GM21619 (cell line): Measurements from ENCODE around the gene GPR146.
A peak's percentile ranks its signal among the peaks of the same experiment; 100 is the strongest.
"Not testable (repeated sequence)": the region's sequence is repeated elsewhere in the genome, so short reads cannot be mapped to it uniquely, and the experiment has no call there.

Experiments used
- ATAC-seq: cut with Tn5 transposase; IDR thresholded peaks from one replicate; pipeline ENCODE4 v1.9.1; 2021; ENCODE audit not compliant: unreplicated experiment

The GPR146 gene

DNA sequence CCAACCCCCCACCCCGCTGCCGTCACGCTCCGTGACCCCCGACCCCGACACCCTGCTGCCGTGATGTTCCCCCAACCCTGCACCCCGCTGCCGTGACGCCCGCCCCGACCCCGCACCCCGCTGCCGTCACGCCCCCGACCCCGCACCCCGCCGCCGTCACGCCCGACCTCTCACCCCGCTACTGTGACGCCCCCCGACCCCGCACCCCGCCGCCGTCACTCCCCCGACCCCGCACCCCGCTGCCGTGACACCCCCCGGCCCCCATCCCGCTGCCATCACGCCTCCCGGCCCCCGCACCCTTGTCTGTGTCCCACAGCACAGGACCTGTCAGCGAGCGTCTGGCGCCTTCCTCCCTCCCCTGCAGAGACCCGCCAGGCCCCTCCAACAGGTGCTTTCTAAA is 29.7 kb downstream of the GPR146 start:
- ATAC-seq, result not testable (repeated sequence)

DNA sequence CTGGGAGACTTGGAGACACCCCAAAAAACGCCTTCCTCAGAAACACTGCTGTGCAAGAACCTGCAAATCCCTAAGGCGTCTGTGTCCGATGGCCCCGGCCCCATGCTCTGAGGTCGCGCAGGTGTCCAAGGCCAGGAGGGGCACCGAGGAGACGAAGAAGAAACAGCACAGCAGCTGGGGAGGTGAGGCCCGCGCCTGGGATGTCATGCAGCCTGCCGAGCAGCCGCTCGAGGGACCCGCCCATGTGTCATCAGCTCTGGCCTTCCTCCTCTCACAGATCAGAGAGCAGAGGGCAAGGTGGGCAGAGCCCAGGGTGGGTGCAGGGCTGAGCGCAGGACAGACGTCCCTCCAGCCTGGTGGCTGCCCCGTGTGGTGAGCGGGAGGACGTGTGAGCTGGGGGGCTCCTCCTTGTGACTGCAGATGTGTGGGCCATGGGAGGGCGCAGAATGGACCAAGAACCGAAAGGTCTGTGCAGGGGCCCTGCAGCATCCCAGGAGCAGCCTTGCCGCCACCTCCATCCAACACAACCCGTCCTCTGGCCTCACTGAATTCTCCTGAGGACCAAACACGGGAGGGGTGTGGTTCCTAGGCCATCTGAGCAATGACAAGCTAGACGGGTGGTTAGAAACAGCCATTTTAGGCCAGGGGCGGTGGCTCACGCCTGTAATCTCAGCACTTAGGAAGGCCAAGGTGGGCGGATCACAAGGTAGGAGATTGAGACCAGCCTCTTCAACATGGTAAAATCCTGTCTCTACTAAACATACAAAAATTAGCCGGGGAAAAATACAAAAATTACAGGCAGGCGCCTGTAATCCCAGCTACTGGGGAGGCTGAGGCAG is 30.5 kb downstream of the GPR146 start:
- ATAC-seq, result no peak

DNA sequence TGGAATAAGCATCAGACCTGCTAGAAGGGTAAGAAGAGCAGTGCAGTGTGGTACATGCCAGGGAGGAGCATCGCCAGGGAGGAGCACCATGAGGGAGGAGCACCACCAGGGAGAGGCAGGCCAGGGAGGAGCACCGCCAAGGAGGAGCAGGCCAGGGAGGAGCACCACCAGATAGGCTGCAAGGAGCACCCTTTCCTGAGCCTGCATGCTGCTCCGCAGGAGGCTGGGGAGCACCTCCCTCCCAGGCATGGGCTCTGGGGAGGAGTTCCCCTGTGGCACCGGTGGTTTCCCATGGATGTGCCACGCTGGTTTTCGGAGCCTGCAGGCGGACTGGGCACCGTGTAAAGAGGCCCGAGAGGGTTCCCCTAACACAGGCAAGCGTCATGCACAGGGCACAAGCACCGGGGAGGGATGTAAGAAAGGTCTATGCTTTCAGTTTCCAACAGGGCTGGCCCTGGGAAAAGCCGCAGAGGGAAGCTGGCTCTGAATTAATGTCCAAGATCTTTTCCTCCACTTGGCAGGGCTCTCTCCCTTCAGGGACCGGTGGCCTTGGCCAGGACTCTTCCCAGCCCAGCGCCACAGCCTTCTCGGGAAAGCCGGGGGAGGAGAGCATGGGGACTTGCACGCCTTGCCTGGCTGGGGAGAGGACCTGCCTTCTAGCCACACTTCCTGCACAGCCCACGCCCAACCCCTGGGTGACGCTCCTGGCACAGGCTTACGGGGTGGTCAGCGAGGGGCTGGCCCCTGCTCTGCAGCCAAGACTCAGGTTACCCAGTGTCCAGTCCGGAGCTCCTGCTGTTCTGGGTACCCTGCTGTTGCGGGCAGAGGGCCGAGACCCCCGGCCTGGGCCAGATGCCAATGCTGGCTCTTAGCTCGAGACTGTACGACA is 32.1 kb downstream of the GPR146 start:
- no peak for ATAC-seq

DNA sequence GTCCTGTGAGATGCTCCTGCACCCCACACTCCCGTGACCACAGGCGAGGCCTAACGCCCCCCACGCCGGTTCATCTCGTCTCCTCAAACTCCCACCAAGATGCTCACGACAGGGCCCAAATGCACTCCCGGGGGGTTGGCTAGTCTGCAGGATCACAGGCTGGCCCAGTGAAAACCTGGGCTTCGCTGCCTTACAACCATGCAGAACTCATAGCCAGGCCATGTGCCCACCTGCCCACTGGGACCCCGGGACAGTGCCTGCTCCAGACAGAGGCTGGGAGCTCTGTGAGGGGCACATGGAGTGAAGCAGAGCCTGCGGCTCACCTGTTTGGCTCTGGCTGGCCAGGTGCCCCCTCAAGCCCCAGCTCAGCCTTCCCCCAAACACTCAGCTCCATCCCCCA is 34.2 kb downstream of the GPR146 start:
- no peak for ATAC-seq

DNA sequence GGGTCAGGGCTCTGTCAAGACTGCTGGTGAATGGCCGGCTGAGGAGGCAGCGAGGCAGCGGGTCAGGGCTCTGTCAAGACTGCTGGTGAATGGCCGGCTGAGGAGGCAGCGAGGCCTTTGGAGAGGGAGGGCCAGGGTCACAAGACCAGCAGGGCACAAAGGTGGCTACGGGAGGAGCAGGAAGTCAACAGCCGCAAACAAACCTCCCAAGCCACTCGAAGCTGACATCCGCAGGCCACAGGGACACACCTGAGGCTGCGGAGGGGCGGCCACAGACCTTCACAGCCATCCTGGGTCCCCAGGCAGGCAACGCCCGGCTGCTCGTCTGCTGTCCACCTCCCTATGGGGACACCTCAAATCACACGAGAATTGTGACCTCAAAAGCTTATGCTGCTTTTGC is 34.6 kb downstream of the GPR146 start:
- no peak for ATAC-seq

DNA sequence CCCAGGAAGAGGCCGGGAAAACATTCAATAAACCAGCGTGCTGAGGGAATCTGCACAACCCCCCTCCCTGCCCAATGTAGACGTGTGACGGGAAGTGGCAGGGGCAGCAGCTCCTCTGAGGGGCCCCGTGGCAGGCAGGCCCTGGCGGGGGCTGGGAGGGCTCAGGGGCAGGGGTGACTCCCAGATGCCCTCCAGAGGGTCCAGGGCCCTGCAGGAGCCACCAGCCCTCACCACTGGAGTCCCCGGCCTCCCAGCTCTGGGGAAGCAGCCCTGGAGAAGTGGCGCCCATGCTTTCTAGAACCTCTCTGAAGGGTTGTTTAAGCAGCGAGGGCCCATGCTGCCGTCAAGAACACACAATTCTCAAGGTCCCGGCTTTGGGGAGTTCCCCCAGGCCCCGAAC is 35.2 kb downstream of the GPR146 start:
- ATAC-seq, result no peak

DNA sequence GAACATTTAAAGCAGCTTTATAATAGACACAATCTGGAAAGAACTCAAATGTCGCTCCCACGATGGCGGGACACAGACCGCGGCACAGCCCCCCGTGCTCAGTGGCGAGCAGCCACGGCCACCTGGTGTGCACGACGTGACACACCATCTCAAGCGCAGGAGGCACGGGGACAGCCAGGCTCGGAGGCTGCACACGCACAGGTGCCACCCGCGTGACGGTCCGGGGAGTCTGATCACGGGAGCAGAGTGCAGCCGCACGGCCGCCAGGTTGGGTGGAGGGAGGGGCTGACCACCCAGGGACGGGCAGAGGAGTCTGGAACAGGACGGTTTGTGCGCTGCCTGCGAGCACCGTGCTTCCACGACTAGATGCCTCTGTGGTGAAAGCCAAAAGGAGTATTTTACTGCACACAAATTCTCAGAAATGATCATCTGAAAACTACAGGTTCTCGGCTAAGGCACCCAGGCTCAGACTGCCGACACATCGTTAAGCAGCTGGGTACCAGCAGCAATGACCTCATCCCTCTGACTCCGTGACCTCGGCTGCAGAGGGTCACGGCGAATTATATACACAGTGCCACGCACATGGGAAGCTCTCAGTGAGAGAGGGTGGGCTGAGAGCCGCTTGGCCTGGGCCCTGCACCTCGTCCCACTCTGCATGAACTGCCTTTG is 36.0 kb downstream of the GPR146 start:
- ATAC-seq, result no peak

DNA sequence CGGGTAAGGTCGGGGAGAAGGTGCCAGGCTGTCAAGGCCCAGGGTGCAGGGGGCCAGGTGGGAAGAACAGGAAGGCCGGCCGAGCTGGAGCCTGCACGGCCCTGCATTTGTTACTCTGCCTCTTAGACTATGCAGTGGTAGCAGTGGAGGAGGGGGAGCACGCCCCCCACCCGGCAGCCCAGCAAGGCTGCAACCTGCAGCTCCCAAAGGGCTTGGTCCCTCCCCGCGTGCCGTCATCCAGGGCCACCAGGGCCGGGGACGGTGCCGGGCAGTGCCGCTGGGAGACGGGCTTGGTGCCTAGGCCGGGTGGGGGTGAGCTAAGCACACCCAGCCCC is 36.5 kb downstream of the GPR146 start:
- no peak for ATAC-seq

DNA sequence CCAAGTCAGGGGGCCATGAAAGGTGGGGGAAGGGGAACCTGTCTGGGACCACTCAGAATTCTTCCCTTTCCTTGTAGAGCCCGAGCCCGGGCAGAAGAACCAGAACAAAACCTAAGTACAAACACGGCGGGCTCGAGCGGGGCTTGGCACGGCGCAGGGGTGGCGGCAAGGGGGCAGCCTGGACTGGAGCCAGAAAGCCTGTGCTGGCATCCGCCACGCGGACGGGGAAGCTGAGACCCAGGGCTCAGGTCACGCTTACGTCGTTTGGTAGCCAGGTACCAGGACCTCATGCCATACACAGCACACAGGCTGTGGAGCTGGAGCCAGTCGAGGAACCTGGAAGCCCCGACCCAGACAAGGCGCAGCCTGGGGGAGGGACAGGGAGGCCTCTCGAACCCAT is 37.0 kb downstream of the GPR146 start:
- ATAC-seq, result no peak

DNA sequence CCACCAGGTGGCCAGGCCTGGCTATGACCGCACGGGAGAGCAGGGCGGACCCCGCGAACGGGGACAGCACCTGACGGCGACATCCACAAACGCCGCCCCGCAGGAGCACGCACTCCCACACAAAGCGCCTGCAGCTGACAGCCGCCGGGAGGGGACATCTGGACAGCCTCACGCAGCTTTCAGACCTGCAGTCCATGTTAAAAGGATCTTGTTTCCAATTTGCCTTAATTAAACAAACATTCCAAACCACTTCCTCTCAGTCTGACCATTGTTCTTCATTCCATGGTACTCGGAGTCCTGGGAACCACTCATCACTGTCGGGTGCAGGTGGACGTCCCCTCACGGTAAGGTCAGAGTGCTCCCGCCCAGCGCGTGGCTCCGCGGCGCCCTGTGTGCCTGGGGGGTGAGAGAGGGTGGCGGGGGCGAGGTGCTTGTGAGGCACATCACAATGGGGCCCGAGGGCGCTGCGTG is 37.6 kb downstream of the GPR146 start:
- no peak for ATAC-seq

DNA sequence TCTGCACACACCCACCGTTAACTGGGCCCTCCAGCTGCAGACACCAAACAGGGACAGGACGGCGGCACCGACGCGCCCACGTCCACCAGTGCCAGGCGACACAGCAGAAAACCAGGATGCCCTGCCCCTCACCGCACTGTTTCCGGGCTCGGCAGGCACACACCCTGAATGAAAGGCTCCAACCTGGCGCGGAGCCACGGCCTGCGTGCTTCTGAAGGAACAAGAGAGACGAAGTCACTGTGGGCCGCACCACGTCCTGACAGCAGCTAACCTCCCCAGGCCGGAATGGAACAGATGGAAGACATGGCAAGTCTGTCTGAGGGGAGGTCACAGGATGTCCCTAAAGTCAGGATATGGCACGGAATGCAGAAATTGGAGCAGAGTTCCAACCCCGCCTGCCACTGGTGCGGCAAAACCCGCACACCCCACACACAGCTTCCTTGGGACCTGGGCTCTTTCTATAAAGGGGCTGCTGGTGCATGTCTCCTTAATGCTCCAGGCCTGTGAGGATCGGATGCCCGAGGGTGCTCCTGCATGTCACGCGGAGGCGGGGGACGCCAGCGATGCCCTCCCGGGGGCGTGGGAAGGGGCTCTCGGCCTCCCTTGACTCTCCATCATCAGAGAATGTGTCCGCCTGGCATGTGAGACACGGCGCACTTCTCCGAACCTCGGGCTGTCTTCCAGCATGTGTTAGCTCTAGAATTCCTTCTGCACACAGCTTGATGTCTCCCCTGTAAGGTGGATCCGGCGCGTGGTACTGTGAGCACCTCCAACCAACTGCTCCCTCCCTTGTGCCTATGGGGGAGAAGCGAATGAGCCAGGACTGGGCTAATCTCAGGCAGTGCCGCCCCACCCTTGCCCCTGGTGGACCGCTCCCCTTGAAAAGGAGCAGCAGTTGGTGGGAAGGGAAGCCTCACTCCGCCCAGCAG is 39.6 kb downstream of the GPR146 start:
- ATAC-seq, result no peak

DNA sequence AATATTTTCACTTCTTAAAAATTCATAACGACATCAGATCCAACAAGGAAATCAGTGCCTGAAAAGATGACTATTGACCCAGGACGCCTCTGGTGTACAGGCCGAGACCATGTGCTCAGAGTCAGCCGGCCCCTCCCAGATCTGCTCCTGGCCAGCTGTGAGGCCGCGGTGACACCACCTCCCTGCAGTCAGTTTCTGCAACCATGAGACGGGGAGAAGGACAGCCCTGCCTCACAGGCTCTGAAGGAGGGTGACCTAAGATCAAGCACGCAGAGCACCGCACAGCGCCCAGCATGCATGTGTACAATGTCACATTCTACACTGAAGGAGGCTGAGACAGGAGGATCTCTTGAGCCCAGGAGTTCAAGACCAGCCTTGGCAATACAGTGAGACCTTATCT is 40.9 kb downstream of the GPR146 start:
- no peak for ATAC-seq

DNA sequence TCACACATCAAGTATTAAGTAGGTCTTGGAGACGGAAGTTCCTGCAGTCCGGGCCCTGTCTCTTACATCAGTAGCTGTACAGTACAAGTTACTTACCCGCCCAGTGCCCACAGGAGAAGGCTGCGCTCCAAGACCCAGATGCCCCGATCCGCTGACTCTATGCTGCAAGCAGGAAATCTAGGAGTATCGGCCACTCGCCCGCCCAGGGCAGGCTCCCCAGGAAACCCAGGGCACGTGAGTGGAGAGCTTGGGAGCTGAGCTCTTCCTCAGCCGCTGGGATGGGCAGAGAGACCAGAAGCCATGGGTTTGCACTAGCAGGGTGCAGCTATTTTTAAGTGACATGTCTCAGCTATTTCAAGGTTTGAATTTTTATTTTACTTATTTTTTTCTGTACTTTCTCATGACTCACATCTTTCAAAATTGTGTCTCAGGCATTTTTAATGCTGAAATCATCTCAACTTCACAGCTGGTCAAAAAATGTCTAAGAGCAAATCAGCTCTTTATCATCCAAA is 41.6 kb downstream of the GPR146 start:
- ATAC-seq, result peak; percentile 4

DNA sequence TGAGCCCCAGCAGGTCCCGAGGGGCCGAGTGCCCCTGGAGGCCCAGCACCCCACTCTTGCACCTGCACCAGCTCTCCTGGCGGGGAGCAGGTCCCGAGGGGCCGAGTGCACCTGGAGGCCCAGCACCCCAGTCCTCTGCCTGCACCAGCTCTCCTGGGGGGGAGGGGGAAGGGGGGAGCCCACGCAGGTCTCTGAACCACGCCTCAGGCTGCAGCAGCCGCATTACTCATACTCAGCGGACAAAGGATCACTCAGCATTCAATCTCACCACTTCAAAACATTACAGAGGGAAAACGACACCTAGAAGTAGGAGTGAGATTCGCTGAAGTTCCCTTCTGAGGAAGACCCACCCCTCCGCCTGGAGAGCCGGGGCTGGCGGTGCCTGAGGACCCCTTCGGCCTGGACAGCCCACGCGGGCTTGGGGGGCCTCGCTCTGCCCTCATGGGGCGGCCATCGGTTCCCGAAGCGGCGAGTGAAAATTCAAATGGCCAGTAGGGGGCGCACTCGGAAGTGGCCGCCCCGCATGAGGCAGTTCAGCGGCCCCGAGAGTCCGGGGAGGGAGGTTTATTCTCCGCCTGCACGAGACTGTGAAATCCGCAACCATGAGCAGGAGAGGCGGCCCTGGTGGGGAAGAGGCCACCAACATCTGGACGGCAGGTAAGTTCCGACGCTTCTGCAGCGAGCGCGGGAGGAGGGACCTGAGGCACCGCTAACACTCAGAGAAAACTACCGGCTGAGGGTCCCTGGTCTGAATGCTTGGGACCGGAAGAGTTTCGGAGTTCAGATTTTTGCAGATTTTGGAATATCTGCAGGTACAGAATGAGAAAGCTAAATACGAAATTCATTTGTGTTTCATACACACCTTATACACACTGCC is 42.5 kb downstream of the GPR146 start:
- ATAC-seq, result peak; percentile 73

DNA sequence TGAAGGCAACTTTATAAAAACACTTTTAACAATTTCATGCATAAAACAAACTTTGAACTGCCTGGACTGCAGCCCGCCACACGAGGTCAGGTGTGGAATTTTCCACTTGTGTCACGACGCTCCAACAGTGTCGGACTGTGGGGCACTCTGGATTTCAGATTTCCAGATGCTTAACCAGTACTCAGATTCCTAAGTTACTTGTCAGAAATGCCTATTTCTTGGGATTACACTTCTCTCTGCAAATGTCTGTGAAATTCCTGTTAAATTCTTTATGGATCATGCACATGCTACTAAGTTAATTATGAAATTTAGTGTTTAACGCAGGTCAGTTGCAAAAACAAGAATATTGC is 43.1 kb downstream of the GPR146 start:
- no peak for ATAC-seq

DNA sequence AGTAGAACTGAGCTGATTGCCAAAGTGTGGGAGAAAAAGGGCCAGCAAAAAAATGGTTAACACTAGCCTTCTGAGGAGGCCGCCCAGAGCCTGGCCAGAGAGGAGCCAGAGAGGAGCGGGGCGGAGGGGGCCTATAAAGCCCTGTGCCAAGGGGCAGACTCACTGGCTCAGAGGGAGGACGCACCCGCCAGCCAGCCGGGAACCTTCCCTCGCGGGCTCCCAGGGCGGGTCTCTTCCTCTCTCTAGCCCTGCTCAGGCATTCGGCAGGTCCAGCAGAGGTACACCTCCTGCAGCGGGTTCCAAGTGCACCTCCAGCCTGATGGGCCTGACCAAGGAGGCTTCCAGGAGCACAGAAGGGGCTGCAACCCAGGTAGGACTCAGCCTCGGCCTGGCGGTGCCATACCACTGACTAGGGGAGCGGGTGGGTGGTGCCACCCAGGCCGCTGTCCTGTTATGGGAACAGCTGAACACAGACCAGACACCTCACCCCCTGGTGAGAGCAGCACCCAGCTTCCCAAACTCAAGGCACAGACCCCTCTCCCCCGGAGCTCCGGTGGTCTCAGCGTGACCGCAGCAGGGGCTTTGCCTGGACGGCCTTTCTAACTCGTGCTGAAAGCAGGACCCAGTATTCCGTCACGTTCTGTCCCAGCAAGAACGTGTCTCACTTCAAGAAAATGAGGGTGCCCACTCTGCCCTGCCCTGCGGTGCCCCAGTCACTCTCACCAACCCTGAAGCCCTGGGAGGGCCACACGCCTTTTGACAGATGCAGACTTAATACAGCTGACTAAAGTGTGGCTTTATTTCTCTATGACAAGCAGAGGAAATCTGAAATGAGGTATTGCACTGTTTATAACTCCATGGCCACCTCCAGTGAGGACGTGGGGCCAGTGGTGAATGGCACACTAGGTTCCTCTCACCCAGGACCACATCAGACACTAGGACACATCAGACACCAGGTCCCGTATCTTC is 43.9 kb downstream of the GPR146 start, which contains the start of gene GPER1:
TSS of gene GPER1 (plus strand) at position 162 of the 969 bp plus-strand sequence. CDS start 3,616 bp downstream, outside the sequence.
- no peak for ATAC-seq

DNA sequence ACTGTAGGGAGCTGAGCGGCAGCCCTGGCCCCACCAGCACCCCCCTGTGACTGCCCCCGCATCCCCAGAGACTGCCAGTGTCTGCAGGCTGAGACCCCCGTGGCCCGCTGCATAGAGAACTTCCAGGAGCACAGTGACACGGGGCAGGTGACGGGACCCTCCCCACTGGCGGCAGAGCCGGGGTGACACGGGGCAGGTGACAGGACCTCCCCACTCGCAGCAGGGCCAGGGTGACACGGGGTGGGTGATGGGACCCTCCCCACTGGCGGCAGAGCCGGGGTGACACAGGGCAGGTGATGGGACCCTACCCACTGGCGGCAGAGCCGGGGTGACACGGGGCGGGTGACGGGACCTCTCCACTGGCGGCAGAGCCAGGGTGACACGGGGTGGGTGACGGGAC is 45.9 kb downstream of the GPR146 start:
- no peak for ATAC-seq
